Measurements from ENCODE around the gene EPB41L5. TPM values are rescaled to one million over a fixed set of nuclear protein-coding genes. Genes with fewer than 3 reads are reported as not detected.
A peak's percentile ranks its signal among the peaks of the same experiment; 100 is the strongest.

The EPB41L5 gene
- total and polyA plus RNA-seq, 9 of the 15 experiments (the other 6 are each of a cell fraction or from before 2014, with no cell fraction given), result 2.3 to 14.1 (median 8.2) TPM

GRCh38 chr2:120012771-120013596 is at the start of gene EPB41L5 (continued):
- TF ChIP-seq POLR2H (tag; IDR thresholded peaks at IDR 0.05; ENCODE audit: low read depth) (no peak), ETV6 (IDR thresholded peaks at IDR 0.05; ENCODE audit: borderline replicate concordance in 1 of 2, low read depth in 2 of 2, low read length in 1 of 2) (no peak), ETV6 (CRISPR knock-in tag; IDR thresholded peaks at IDR 0.05; ENCODE audit: borderline replicate concordance) (peak; percentile 94), ATF7 (IDR thresholded peaks at IDR 0.05) (peak; percentile 58), STAT5B (CRISPR knock-in tag; IDR thresholded peaks at IDR 0.05) (no peak), EP400 (IDR thresholded peaks at IDR 0.05) (no peak), HDAC1 (IDR thresholded peaks at IDR 0.05) (0 out of 4 replicates have a peak, but pooled peaks of 1 of the 2 experiments have one; percentile 20), ELF4 (CRISPR knock-in tag; IDR thresholded peaks at IDR 0.05) (0 out of 2 replicates have a peak, but pooled peaks have one; percentile 19), CBX3 (IDR thresholded peaks at IDR 0.05; ENCODE audit: borderline replicate concordance in 1 of 2, low read length in 2 of 2) (peak in 1 of 2 experiments; percentile 83; a peak in 1 of 3 replicates), L3MBTL2 (IDR thresholded peaks at IDR 0.05) (peak; percentile 99), ZBTB7A (IDR thresholded peaks at IDR 0.05; ENCODE audit: borderline replicate concordance, control insufficient read depth, low read depth, low read length) (peak; percentile 93), SMAD2 (IDR thresholded peaks at IDR 0.05; ENCODE audit: low read depth, low read length) (no peak), ZNF766 (CRISPR knock-in tag; conservative IDR thresholded peaks at IDR 0.05) (0 out of 2 replicates have a peak, but pooled peaks have one; percentile 48), XRCC3 (IDR thresholded peaks at IDR 0.05) (no peak)
- TF ChIP-seq, protein P1, sequence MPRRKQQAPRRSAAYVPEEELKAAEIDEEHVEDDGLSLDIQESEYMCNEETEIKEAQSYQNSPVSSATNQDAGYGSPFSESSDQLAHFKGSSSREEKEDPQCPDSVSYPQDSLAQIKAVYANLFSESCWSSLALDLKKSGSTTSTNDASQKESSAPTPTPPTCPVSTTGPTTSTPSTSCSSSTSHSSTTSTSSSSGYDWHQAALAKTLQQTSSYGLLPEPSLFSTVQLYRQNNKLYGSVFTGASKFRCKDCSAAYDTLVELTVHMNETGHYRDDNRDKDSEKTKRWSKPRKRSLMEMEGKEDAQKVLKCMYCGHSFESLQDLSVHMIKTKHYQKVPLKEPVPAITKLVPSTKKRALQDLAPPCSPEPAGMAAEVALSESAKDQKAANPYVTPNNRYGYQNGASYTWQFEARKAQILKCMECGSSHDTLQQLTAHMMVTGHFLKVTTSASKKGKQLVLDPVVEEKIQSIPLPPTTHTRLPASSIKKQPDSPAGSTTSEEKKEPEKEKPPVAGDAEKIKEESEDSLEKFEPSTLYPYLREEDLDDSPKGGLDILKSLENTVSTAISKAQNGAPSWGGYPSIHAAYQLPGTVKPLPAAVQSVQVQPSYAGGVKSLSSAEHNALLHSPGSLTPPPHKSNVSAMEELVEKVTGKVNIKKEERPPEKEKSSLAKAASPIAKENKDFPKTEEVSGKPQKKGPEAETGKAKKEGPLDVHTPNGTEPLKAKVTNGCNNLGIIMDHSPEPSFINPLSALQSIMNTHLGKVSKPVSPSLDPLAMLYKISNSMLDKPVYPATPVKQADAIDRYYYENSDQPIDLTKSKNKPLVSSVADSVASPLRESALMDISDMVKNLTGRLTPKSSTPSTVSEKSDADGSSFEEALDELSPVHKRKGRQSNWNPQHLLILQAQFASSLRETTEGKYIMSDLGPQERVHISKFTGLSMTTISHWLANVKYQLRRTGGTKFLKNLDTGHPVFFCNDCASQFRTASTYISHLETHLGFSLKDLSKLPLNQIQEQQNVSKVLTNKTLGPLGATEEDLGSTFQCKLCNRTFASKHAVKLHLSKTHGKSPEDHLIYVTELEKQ (CRISPR knock-in tag; IDR thresholded peaks at IDR 0.05), result no peak
- TF ChIP-seq, protein P2, sequence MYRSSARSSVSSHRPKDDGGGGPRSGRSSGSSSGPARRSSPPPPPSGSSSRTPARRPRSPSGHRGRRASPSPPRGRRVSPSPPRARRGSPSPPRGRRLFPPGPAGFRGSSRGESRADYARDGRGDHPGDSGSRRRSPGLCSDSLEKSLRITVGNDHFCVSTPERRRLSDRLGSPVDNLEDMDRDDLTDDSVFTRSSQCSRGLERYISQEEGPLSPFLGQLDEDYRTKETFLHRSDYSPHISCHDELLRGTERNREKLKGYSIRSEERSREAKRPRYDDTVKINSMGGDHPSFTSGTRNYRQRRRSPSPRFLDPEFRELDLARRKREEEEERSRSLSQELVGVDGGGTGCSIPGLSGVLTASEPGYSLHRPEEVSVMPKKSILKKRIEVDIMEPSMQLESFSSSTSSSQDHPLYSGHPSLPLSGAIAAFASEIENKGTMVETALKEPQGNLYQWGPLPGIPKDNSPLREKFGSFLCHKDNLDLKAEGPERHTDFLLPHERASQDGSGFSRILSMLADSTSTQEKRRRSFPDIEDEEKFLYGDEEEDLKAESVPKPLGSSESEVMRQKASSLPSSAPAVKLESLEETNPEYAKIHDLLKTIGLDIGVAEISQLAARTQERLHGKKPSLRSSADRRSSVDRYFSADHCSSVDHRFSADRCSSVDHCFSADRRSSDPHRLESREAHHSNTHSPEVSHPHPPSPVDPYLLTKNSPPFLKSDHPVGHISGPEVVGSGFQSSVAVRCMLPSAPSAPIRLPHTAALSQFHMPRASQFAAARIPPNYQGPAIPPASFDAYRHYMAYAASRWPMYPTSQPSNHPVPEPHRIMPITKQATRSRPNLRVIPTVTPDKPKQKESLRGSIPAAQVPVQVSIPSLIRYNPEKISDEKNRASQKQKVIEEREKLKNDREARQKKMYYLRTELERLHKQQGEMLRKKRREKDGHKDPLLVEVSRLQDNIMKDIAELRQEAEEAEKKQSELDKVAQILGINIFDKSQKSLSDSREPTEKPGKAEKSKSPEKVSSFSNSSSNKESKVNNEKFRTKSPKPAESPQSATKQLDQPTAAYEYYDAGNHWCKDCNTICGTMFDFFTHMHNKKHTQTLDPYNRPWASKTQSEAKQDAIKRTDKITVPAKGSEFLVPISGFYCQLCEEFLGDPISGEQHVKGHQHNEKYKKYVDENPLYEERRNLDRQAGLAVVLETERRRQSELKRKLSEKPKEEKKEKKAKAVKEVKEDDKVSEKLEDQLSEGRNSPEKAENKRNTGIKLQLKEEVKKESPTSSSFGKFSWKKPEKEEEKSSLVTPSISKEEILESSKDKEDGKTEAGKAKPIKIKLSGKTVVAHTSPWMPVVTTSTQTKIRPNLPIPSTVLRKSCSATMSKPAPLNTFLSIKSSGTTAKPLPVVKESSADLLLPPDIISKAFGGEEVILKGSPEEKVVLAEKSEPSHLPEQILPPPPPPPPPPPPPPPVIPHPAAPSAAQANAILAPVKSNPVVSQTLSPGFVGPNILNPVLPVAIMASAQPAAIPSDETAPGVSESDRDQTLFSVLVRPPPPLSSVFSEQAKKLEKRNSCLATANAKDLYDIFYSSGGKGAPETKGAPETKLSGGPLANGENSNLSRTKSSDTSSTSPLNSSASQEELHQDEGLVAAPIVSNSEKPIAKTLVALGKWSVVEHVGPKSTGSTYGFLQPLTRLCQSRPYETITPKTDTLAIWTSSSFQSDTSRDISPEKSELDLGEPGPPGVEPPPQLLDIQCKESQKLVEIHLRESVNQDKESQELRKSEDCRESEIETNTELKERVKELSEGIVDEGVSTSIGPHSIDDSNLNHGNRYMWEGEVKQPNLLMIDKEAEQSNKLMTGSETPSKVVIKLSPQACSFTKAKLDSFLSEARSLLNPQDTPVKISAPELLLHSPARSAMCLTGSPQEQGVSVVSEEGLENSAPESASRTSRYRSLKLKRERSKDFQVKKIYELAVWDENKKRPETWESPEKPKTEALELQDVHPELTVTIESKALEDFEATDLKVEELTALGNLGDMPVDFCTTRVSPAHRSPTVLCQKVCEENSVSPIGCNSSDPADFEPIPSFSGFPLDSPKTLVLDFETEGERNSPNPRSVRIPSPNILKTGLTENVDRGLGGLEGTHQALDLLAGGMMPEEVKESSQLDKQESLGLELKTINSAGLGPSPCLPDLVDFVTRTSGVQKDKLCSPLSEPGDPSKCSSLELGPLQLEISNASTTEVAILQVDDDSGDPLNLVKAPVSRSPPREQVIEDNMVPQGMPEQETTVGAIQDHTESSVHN (IDR thresholded peaks at IDR 0.05; ENCODE audit: borderline replicate concordance in 1 of 2, low read depth in 1 of 2), result no peak
